Activated CD8-positive, alpha-beta memory T cell treated with anti-CD3 and anti-CD28 coated beads, Interleukin-2, amount 50 U/mL, for 24 hours (primary cell): ENCODE data around the gene HIF3A.
"Not testable (repeated sequence)": the region's sequence is repeated elsewhere in the genome, so short reads cannot be mapped to it uniquely, and the experiment has no call there.

ENCODE experiments used
- DNase-seq: peaks from one replicate; pipeline ENCODE4 v3.0.0-alpha.2; 2020; ENCODE audit errors: extremely low read depth

HIF3A gene

DNA sequence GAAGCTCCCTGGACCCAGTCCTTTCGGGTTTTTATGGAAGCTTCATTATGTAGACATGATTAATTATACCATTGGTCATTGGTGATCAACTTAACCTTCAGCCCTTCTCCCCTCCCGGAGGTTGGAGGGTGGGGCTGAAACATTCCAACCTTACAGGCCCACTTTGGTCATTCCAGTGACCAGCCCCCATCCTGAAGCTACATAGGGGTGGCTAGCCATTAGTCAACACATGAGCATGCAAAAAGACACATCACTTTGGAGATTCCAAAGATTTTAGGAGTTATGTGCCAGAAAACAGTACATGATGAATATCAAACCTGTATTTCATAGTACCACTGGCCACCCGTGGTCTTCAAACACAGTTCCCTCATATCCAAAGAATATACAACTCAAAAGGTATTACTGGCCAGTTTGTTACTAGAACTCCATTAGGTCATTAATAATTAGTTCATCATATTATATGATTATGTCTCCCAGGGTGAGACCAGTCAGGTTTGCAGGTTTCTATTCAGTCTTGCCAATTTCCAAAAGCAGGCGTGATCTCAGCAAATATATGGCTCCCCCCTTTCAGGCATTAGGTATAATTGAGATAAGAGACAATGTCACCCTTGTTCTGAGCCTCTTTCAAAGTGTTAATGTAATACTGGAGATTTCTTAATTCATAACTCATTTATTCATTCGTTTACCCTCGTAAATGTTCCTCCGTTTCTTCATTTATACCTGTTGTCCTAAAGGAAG lies 61.2 kb downstream of the HIF3A start:
- DNase-seq, result no peak

DNA sequence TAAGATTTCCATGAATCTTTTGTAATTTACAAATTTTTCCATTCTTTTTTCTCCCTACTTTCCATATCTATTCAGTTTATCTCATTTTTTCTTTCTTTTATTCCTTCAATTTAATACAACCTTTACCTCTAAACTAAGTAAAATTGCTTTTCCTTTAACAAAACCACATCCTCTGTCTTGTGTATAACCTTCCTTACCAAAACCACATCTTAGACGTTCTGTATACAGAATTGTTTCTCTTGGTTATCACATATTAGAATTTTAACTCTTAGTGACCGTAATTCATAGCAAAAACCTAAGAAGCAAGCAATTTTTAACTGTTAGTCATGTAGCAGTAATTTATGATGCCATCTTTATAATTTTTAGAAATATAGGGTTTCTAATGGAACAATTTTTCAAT lies 65.1 kb downstream of the HIF3A start:
- DNase-seq, result no peak

- no peak for DNase-seq
Observed at GRCh38 chr19:46364359-46364758, 67.5 kb downstream of the HIF3A start.

DNA sequence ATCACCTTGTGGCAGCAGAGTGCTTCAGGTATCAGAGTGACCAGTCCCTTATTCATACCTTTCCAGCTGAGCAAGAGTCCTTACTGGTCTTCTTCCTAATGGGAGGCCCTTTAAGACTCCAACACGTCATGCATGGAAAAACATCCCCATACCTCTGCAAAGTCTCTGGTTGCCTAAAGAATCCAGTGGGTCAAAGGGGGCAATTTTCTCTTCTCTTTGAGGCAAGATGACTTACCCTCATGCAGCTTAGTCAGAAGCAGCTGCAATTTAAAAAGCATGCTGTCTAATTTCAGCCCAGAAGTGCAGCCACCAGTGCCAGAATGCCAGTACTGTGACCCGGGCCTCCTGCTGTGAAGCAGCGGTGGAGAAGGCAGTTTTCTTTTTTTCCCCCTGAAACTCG lies 68.7 kb downstream of the HIF3A start:
- no peak for DNase-seq

GRCh38 chr19:46366620-46367292 lies 69.9 kb downstream of the HIF3A start:
- DNase-seq, result no peak

DNA sequence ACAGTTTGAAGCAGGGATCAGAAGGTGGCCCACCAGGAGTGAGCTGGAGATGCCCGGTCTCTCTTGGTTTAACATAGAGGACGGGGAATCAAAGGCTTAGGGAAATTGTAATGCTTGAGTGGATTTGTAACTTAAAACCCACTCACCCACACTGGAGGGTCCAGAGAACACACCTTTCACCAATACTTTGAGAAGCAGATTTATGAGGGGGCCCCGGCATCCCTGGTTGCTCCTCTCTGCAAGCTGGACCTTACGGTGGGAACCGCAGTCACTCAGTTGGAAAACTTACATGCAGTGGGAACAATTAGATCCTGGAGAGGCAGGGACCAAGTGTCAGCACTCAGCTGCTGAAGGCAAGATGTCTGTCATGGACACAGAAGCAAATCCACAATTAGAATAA lies 70.6 kb downstream of the HIF3A start:
- DNase-seq, result no peak

DNA sequence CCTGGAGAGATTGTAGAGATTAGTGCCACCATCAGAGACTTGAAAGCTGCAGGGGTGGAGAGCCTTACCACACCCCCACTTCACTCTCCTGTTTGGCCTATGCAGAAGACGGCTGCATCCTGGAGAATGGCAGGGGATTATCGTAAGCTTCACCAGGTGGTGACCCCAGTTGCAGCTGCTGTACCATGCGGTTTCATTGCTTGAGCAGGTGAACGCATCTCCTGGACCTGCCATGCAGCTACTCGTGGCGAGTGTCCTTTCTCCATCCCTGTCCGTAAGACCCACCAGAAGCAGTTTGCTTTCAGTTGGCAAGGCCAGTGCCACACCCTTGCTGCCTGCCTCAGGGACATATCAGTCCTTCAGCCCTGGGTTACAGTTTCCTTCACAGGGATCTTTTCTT lies 71.3 kb downstream of the HIF3A start:
- no peak for DNase-seq

- DNase-seq, result no peak
Observed at GRCh38 chr19:46369817-46370216, 73.0 kb downstream of the HIF3A start.

DNA sequence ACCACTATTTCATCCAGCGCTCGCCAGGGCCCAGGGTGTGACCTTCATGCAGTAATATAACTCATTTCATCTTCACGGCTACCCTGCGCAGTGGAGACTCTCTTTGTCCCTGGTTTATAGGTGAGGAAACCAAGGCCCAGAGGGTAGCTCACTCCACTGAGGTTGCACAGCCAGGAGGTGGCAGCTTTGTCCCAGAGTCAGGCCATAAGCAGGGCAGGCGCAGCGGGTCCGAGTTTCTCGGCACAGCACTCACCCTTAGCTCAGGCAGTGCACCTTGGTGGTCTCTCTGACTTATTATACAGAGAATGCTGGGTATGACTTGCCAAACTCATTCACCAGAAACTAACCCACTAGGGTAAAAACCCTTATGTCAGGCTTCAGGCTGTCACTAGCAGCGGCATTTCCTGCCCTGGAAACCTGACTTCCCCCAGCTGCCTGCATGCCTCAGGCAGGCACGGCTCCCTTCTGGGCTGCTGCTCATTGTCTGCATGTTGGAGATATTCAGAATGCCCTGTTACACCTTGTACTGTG lies 74.6 kb downstream of the HIF3A start:
- DNase-seq, result no peak

DNA sequence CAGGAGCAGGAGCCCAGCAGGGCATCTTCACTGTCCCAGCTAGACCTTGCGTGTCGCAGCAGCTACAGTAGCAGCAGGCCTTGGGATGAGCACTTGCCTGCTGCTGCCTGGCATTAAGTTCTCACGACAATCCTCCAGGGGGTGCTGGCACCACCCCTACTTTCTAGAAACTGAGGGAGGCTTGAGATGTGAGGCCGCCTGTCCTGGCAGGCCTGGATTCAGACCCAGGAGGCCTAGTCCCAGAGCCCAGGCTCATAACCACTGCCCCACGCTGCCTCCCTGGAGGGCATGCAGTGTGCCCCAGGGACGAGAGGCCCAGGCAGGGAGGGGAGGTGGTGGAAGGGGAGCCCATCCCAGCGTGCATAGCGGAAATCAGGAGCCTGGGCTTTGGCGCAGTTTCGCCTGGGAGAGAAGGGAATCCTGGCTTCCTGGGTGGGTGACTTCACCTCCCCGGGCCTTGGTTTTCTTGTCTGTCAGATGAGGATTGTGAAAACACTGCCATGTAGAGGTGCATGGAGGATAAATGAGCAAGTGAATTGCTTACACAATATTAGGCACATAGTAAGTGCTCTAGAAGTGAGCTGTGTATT lies 76.2 kb downstream of the HIF3A start:
- DNase-seq, result no peak

GRCh38 chr19:46373491-46374359 lies 76.9 kb downstream of the HIF3A start:
- DNase-seq, result no peak

GRCh38 chr19:46374536-46375475 lies 78.0 kb downstream of the HIF3A start:
- no peak for DNase-seq

DNA sequence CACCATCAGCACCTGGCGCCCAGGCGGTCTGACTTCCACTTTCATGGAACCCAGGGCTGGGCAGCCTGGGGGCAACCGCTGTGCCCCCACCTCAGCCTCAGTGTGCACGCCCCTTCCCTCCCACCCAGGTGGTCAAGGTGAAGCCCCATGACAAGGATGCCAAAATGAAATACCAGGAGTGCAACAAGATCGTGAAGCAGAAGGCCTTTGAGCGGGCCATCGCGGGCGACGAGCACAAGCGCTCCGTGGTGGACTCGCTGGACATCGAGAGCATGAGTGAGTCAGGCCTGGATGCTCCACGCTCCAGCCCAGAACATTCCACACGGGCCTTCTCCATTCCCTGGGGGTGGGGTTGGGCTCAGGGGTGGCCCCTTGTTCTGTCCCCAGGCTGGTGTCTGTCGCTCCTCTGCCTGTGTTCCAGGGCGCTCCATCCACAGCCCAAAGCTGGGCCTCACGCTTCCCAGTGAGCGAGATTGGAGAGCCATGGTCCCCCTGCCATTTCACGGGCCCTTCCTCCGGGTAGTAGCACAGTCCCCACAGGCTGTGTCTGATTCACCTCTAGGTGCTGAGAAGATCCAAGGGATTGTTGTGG lies 78.7 kb downstream of the HIF3A start:
- not testable (repeated sequence) for DNase-seq

- no peak for DNase-seq
Observed at GRCh38 chr19:46376241-46377153, 79.7 kb downstream of the HIF3A start.

DNA sequence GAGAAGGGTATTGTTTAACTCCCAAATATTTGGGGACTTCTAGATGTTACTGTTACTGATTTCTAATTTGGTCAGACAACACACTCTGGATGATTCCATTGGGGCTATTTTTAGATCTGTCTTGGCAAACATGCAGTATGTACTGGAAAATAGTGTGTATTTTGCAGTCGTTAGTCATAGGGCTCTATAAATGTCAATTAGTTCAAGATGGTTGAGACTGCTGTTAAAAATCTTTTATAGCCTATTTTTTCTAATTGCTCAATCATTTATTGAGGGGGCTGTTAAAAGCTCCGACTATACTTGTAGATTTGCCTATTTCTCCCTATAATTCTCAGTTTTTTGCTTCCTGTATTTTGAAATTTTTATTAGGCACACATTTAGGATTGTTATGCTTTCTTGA lies 81.4 kb downstream of the HIF3A start:
- DNase-seq, result no peak

GRCh38 chr19:46380690-46381089 lies 83.8 kb downstream of the HIF3A start:
- DNase-seq, result no peak

DNA sequence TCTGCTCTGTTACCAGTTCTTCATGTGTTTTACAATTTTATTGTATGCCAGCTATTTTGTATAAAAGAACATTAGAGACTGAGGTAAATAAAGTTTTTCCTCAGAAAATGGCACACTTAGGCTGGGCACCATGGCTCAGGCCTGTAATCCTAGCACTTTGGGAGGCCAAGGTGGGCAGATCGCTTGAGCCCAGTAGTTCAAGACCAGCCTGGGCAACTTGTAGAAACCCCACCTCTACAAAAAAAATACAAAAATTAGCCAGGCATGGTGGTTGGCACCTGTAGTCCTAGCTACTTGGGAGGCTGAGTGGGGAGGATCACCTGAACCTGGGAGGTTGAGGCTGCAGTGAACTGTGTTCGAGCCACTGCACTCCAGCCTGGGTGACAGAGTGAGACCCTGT lies 84.5 kb downstream of the HIF3A start:
- no peak for DNase-seq

DNA sequence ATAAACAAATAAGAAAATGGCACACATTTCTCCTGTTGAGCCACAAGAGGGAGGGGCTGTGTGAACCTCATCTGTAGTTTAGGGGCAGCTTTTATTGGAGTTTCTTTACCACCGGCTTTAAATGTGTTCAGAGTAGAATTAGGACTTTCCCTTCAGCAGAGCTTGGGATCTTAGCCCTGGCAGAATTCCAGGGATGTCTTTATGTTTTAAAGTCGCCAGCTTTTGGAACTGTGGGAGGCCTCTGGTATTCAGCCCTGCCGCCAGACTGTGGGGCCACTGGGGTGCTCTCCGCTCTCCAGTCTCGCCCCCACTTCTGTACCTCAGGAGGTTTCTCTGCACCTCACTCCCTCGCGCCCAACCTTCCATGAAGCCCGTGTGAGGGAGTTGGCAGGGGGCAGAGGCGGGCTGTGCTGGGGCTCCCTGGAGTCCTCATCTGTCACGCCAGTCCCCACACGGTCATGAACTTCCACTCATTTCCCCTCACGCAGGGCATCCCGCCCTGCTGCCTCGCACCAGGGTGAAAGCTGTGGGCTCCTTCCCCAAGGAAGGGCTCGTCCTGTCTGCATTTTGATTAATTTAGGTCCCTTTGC lies 85.0 kb downstream of the HIF3A start:
- DNase-seq, result no peak
